BJ (cell line): ENCODE data around the gene GPR39. TPM values are rescaled to one million over a fixed set of nuclear protein-coding genes. Genes with fewer than 3 reads are reported as not detected.

Experiments
- CTCF ChIA-PET: fragments of 350-600 bp; formaldehyde crosslinking; extraction: SDS; loops from one replicate; lab custom pipeline; 2021; ENCODE audit warnings: antibody characterized with exemption, inconsistent platforms; lab: Yijun Ruan, JAX
- POLR2A ChIA-PET: fragments of 300-600 bp; sonication (Branson Sonifier 250); formaldehyde crosslinking; extraction: SDS; loops from one replicate; lab custom pipeline; 2021; ENCODE audit warnings: antibody characterized with exemption; lab: Charles Lee
- DNase-seq: peaks from one replicate; pipeline ENCODE4 v3.0.0-alpha.2; 2011; ENCODE audit warnings: low read depth
- H3K27me3 ChIP-seq: 2 replicates; pipeline ENCODE4 v1.6.0; 2011; ENCODE audit warnings: low read length; ENCODE audit not compliant: control insufficient read depth, insufficient read depth
- H3K36me3 ChIP-seq: 2 replicates; pipeline ENCODE4 v1.5.1; 2011; ENCODE audit warnings: low read length; ENCODE audit not compliant: control insufficient read depth, insufficient read depth
- H3K4me3 ChIP-seq: 2 replicates; pipeline ENCODE4 v1.5.1; 2011; ENCODE audit warnings: low read depth, mild to moderate bottlenecking, control low read depth, low read length
- CTCF ChIP-seq: IDR thresholded peaks from 2 replicates; pipeline ENCODE4 v1.5.1; 2011; ENCODE audit warnings: low read depth, mild to moderate bottlenecking, control low read depth, inconsistent platforms, low read length, moderate library complexity; ENCODE audit not compliant: insufficient read depth
- polyA plus RNA-seq: library from polyadenylated mRNA; depleted of rRNA; stranded (reverse); fragments of >200 nt; gene quantifications from 2 replicates; pipeline ENCODE4 v1.2.3, GENCODE V29; 2011

The GPR39 gene
- polyA plus RNA-seq, 1 experiment = 2.3 TPM

- Histone ChIP-seq H3K4me3 (no peak overlapping the region), H3K27me3 (no peaks in the 10 kb centered on the region), H3K36me3 (no peaks in the 10 kb centered on the region)
- no peak for TF ChIP-seq CTCF
- DNase-seq = no peak
- ChIA-PET POLR2A (no interaction called here), CTCF (interaction anchor here (0.8 to 2.0 kb wide), 5 partner anchors 9 to 91 kb away, joined by 3 to 16 read pairs (median 4); no protein-coding TSS in a partner anchor)
These were observed 23.2 kb downstream of the GPR39 start for GRCh38 chr2:132439703-132440398.

GRCh38 chr2:132441051-132441450 is 24.4 kb downstream of the GPR39 start:
- ChIA-PET CTCF (no interaction called here), POLR2A (no interaction called here)
- TF ChIP-seq CTCF = no peak

GRCh38 chr2:132442278-132442677 is 25.7 kb downstream of the GPR39 start:
- ChIA-PET POLR2A (no interaction called here), CTCF (no interaction called here)
- Histone ChIP-seq H3K27me3 (no peaks in the 10 kb centered on the region), H3K36me3 (no peaks in the 10 kb centered on the region), H3K4me3 (no peak overlapping the region)
- no peak for DNase-seq
- TF ChIP-seq CTCF = no peak

More at GRCh38 chr2:132441051-132441450, 24.4 kb downstream of the GPR39 start:
- H3K4me3 ChIP-seq = no peak overlapping the region
- no peak for DNase-seq
- H3K36me3 ChIP-seq = no peaks in the 10 kb centered on the region
- H3K27me3 ChIP-seq = no peaks in the 10 kb centered on the region

- Histone ChIP-seq H3K4me3 (no peak overlapping the region), H3K36me3 (no peaks in the 10 kb centered on the region), H3K27me3 (no peaks in the 10 kb centered on the region)
- no peak for TF ChIP-seq CTCF
- ChIA-PET CTCF (no interaction called here), POLR2A (no interaction called here)
- no peak for DNase-seq
These were observed 26.5 kb downstream of the GPR39 start for GRCh38 chr2:132443106-132443505.

- POLR2A ChIA-PET = no interaction called here
- no peaks in the 10 kb centered on the region for H3K36me3 ChIP-seq
- CTCF ChIA-PET = interaction anchor here (0.8 to 3.4 kb wide), 3 partner anchors 18 to 38 kb away, joined by 3 to 10 read pairs (median 3); no protein-coding TSS in a partner anchor
- H3K4me3 ChIP-seq = no peak overlapping the region
- no peak for DNase-seq
- TF ChIP-seq CTCF = no peak
- H3K27me3 ChIP-seq = no peaks in the 10 kb centered on the region
These were observed 29.8 kb downstream of the GPR39 start for GRCh38 chr2:132446444-132446843.
